Activated T-cell treated with anti-CD3 and anti-CD28 coated beads, Interleukin-2, amount 50 U/mL, for 48 hours (primary cell): ENCODE measurements around the gene ATXN1.
A peak's percentile ranks its signal among the peaks of the same experiment; 100 is the strongest.
"Not testable (repeated sequence)": the region's sequence is repeated elsewhere in the genome, so short reads cannot be mapped to it uniquely, and the experiment has no call there.

Experiments used
- DNase-seq, 2 experiments: peaks; one replicate each; pipeline ENCODE4 v3.0.0-alpha.2; 2020

ATXN1 gene

DNA sequence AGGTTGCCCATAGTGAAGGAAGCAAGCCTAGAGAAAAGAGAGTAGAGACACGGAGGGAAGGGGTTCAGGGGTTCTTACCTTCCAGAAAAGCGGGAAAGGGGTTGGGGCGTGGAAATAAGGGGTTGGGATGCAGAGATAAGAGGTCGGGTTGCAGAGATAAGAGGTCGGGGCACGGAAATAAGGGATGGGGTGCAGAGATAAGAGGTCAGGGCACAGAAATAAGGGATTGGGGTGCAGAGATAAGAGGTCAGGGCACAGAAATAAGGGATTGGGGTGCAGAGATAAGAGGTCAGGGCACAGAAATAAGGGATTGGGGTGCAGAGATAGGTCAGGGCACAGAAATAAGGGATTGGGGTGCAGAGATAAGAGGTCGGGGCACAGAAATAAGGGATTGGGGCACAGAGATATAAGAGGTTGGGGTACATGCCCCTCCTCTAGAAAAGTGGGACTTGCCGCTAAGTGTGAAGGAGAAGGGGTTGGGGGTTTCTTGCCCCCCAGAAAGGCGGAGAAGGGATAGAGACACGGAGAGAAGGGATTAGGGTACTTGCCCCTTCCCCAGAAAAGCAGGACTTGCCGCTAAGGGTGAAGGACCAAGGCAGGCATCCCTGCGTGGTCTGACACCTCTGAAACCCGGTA is 497.7 kb downstream of the ATXN1 start:
- not testable (repeated sequence) for DNase-seq

- DNase-seq, result not testable (repeated sequence)
Observed at GRCh38 chr6:16262773-16263172, 498.5 kb downstream of the ATXN1 start.

DNA sequence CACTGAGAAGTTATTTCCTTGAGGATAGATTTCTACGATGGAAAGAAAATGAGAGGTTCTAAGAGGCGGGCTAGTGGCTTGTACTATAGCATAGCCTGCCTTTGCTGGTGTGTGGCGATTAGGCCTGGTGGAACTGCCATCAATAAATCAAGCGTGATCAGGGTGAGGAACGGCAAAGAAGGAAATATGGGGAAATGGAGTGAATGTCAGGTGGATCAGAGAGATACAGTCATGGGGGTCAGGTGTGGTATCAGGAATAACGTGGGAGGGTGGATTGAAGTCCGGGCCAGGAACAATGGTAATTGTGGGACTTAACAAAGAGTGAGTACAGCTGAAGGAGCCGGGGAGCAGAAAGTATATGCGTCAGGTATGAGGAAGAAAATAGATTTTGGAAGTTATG is 500.7 kb downstream of the ATXN1 start:
- not testable (repeated sequence) for DNase-seq

DNA sequence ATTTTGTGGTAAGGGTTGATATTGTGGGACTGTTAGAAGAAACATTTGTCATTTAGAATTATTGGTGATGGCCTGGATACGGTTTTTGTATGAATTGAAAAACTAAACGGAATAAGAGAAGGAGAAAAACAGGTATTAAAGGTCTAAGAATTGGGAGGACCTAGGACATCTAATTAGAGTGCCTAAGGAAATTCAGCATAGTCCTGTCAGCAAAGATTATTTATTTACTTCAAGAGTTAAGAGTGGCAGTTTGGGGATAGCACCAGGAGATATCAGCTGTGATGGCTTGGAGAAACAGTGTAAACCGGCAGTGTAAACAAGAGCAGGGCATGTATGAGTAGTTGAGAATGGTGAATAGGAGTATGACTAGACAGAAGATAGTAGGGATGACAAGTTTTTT is 501.7 kb downstream of the ATXN1 start:
- DNase-seq, result not testable (repeated sequence)

DNA sequence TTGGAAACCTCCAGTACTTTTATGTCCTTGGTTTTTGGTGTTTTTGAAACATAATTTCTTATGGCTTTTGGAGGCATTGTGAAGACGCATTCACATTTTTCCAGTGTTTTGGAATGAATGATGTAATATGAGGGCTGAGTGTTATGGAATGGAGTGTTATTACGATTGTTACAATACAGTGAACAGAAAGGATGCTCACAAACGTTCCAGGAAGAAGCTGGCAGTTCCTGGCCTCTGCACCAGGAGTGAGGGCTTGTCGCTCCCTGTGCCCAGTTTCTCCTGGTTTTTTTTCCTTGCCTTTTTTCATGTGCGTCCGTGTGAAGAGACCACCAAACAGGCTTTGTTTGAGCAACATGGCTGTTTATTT is 502.6 kb downstream of the ATXN1 start:
- no peak for DNase-seq

GRCh38 chr6:16257999-16258708 is 503.1 kb downstream of the ATXN1 start:
- peak in 1 of 2 experiments; percentile 26 for DNase-seq

DNA sequence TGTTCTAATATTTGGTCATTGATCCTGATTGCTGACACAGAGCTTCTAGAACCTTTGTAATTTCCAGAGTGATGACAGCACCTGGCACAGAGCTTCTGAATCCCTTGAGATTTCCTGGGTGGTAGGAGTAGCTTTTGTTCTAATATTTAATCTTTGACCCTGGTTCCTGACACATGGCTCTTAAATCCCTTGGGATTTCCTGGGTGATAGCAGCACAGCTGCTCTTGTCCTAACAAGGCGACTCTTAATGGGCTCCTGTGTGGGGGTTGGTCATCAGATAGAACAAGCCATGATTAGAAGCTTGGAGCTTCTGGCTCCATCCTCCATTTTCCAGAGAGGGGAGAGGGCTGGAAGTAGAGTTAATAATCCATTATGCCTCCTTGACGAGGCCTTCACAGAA is 504.5 kb downstream of the ATXN1 start:
- no peak for DNase-seq

DNA sequence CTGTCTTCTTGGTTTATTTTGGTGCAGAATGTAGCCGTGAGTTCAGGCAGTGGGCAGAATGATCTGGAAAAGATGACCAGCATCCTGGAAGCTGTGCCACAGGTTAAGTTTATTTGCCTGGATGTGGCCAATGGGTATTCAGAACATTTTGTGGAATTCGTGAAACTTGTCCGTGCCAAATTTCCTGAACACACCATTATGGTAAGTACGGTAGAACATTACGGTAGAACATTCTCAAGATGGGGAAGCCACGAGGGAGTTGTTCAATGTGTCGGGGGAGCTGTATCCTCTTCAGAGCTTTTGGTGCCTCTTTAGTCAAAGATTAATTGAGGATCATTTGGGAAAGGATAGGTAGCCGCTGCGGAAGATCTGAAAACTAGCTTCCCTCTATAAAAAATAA is 506.7 kb downstream of the ATXN1 start:
- no peak for DNase-seq

GRCh38 chr6:16253399-16254144 is 507.7 kb downstream of the ATXN1 start:
- DNase-seq, result no peak

DNA sequence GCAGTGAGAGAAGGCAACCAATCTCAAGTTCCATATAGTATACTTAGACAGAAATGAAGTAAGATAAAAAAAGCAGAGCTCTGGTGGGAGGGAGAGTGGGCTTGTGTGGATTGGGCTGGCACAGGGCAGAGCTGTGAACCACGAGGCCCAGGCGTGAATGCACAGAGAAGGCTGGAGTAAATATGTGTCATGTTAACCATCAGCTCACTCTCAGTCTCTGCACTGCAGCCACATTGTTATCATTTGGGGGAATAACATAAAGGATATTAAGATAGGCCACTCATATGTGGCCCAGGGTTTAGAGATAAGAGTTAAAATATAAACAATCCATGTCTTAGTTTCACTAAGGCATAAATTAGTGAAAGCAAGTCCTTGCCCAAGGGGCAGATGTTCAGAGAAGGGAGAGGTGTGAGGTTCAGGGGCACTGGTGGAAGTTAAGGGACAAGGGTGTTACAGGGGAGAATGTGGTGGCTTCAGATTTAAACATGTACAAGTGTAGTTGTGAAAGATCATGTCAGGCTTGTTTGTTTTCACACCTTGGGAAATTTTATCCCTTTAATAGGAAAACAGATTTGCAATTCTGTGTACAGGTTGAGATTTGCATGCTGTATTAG is 508.5 kb downstream of the ATXN1 start:
- no peak for DNase-seq

GRCh38 chr6:16251706-16252105 is 509.6 kb downstream of the ATXN1 start:
- no peak for DNase-seq

GRCh38 chr6:16249971-16250370 is 511.3 kb downstream of the ATXN1 start:
- no peak for DNase-seq
